Gastrocnemius medialis (tissue), 4 donors: ENCODE measurements around the gene SCMH1.

Experiments
- CTCF ChIP-seq, 5 experiments: fragments of 450-650 bp in 3 of 5; fragments of 200-600 bp in 2 of 5; sonication (generic) in 2 of 5; IDR thresholded peaks in 4 of 5; conservative IDR thresholded peaks in 1 of 5; 1 replicate in 4 of 5; 2 replicates in 1 of 5; pipeline ENCODE4 v1.5.1; 2016 to 2019; ENCODE audit warnings: antibody characterized with exemption in 5 of 5, mild to moderate bottlenecking in 3 of 5, moderate library complexity in 3 of 5
- POLR2A ChIP-seq, 2 donors: fragments of 450-650 bp; IDR thresholded peaks; one replicate each; pipeline ENCODE4 v1.6.1; 2017; ENCODE audit warnings: antibody characterized with exemption in 2 of 2, mild to moderate bottlenecking in 2 of 2, moderate library complexity in 2 of 2

GRCh38 chr1:41158147-41158875, 83.8 kb downstream of the SCMH1 start:
- TF ChIP-seq CTCF (IDR thresholded peaks at IDR 0.05 in 4 of 5, conservative IDR thresholded peaks at IDR 0.05 in 1 of 5) (no peak), POLR2A (IDR thresholded peaks at IDR 0.05) (no peak)
